ENCODE measurements around the gene PPP2R2B. TPM values are rescaled to one million over a fixed set of nuclear protein-coding genes. Genes with fewer than 3 reads are reported as not detected.

PPP2R2B gene
- total and polyA plus RNA-seq, 2 donors (not counting 3 experiments of a cell fraction or from before 2014, with no cell fraction given): not detected

DNA sequence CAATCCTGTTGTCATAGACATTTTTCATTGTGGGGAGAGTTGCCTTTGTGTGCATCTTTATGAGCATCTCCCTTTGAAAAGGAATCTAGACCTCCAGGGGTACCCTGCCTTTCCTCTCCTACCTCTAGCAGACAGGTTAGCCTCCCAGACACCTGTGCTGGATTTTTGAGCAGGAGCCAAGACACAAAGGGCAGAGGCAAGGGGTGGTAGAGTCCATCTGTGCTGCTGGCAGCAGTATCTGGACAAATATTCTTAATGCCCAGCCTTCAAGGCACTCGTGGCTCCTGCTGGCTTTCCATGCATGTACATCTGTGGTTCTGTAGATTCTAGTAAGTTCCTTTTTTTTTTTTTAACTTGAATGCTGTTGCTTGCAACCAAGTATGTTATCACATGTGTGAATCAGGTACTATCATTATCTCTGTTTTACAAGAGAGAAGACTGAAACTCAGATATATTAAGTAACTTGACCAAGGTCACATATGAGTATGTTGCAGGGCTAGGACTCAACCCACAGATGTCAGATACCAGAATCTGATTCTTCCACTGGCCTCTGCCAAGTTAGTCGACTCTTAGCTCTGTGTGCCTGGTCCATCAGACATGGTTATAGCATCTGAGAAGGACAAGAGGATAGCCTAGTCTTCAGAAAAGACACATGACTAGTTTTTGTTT, 329.6 kb downstream of the PPP2R2B start:
- CTCF ChIA-PET: interaction anchor here (0.8 to 2.1 kb wide), 4 partner anchors 15 to 640 kb away, joined by 3 to 18 read pairs (median 6); no protein-coding TSS in a partner anchor

More for the DNA sequence above, 329.6 kb downstream of the PPP2R2B start:
- H3K9ac ChIP-seq (replicated peaks; ENCODE audit: extremely low read depth, insufficient read depth, low read length): no peak overlapping the region
- no peaks in the 10 kb centered on the region for H4K20me1 ChIP-seq (replicated peaks; ENCODE audit: control insufficient read depth, extremely low read depth, insufficient read depth, low read length)
- no peaks in the 10 kb centered on the region for H3K4me1 ChIP-seq (ENCODE audit: control insufficient read depth, extremely low read depth, insufficient read depth, low read length)
- H3K27ac ChIP-seq (ENCODE audit: insufficient read depth, low read depth, low read length): no peak overlapping the region
- no peak overlapping the region for H2AFZ ChIP-seq (ENCODE audit: low read depth, low read length)
- dilution Hi-C loops (cut with MboI; ENCODE audit: extremely low pct_ligation_motif_present, low sequenced_read_pairs): no loop called here
- H3K27me3 ChIP-seq (ENCODE audit: control insufficient read depth in 2 of 2, insufficient read depth in 2 of 2, low read length in 2 of 2): no peaks in the 10 kb centered on the region
- BruUV-seq (replicated peaks): no TSS peak
- H3K4me3 ChIP-seq (replicated peaks in 1 of 3; ENCODE audit: insufficient read depth in 1 of 3, low read depth in 1 of 3, low read length in 3 of 3): no peak overlapping the region
- POLR2A ChIA-PET: no interaction called here
- no peaks in the 10 kb centered on the region for H3K9me3 ChIP-seq (replicated peaks; ENCODE audit: control insufficient read depth, insufficient read depth, low read length)
- H3K79me2 ChIP-seq (ENCODE audit: control insufficient read depth, insufficient read depth, low read length): no peaks in the 10 kb centered on the region
- no peaks in the 10 kb centered on the region for H3K9me1 ChIP-seq (replicated peaks; ENCODE audit: control insufficient read depth, extremely low read depth, insufficient read depth, low read length)
- intact Hi-C loops (cut with micrococcal nuclease): loop anchor here (10.0 kb wide), 1 partner anchor 1026 kb away; no protein-coding TSS in a partner anchor
- no peak for FAIRE-seq
- no peak for DNase-seq (ENCODE audit: low read depth, low spot score)
- no peaks in the 10 kb centered on the region for H3K36me3 ChIP-seq (ENCODE audit: control insufficient read depth in 2 of 2, extremely low read depth in 1 of 2, insufficient read depth in 2 of 2, low read length in 2 of 2)
- TF ChIP-seq, protein P1, sequence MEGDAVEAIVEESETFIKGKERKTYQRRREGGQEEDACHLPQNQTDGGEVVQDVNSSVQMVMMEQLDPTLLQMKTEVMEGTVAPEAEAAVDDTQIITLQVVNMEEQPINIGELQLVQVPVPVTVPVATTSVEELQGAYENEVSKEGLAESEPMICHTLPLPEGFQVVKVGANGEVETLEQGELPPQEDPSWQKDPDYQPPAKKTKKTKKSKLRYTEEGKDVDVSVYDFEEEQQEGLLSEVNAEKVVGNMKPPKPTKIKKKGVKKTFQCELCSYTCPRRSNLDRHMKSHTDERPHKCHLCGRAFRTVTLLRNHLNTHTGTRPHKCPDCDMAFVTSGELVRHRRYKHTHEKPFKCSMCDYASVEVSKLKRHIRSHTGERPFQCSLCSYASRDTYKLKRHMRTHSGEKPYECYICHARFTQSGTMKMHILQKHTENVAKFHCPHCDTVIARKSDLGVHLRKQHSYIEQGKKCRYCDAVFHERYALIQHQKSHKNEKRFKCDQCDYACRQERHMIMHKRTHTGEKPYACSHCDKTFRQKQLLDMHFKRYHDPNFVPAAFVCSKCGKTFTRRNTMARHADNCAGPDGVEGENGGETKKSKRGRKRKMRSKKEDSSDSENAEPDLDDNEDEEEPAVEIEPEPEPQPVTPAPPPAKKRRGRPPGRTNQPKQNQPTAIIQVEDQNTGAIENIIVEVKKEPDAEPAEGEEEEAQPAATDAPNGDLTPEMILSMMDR (IDR thresholded peaks at IDR 0.05; ENCODE audit: extremely low read depth in 1 of 2, insufficient read depth in 1 of 2, low read depth in 1 of 2, low read length in 2 of 2): no peak
- TF ChIP-seq EZH2 (IDR thresholded peaks at IDR 0.05; ENCODE audit: borderline replicate concordance, low read depth, low read length, severe bottlenecking): no peak
- TF ChIP-seq, protein P2, sequence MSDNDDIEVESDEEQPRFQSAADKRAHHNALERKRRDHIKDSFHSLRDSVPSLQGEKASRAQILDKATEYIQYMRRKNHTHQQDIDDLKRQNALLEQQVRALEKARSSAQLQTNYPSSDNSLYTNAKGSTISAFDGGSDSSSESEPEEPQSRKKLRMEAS (IDR thresholded peaks at IDR 0.05; ENCODE audit: insufficient read depth, insufficient read length): no peak
- TF ChIP-seq GATA2 (IDR thresholded peaks at IDR 0.05; ENCODE audit: insufficient read depth, insufficient read length, low read depth, low read length): no peak
- TF ChIP-seq JUN (IDR thresholded peaks at IDR 0.05; ENCODE audit: borderline replicate concordance, insufficient read depth, insufficient read length, low read depth): no peak
- TF ChIP-seq MYC (IDR thresholded peaks at IDR 0.05; ENCODE audit: low read depth, low read length): no peak
- no peak for TF ChIP-seq POLR2AphosphoS5 (IDR thresholded peaks at IDR 0.05; ENCODE audit: insufficient read depth, low read depth, low read length)
- no peak for TF ChIP-seq FOS (IDR thresholded peaks at IDR 0.05; ENCODE audit: borderline replicate concordance, insufficient read depth, low read length)
- H3K4me2 ChIP-seq (ENCODE audit: insufficient read depth, low read length): no peak overlapping the region
